Measurements from ENCODE around the gene GLYR1.

DNA sequence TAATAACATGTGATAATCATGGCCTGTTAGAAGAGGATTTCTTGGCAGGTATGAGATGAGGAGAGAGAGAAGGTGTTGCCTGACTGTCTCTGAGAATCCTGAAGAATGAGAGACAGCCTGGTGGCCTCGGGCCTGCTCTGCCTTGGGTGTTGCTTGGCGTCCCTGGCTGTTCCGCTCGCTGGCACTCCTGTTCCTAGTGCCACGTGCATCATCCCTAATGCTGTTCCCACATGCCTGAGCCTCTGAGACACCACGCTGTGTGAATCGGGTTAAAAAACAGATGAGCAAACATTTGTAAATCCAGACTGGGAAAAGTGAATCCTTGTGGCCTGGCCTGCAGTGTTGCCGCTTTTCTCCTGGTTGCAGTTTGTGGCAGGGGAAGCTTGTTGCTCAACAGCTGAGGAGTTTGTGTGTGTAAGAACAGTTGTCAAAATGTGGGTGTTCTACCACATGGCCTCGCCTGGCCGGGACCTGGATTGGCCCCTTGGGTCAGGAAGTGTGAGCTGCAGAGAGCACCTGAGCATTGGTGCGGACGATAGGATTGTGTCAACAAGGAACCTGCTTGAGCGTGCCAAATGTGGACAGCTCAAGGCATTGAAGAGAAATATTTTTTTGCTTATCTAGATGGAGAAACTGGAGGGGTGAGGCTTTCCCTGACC, 22.2 kb upstream of the GLYR1 start:
- TF ChIP-seq, protein P1, sequence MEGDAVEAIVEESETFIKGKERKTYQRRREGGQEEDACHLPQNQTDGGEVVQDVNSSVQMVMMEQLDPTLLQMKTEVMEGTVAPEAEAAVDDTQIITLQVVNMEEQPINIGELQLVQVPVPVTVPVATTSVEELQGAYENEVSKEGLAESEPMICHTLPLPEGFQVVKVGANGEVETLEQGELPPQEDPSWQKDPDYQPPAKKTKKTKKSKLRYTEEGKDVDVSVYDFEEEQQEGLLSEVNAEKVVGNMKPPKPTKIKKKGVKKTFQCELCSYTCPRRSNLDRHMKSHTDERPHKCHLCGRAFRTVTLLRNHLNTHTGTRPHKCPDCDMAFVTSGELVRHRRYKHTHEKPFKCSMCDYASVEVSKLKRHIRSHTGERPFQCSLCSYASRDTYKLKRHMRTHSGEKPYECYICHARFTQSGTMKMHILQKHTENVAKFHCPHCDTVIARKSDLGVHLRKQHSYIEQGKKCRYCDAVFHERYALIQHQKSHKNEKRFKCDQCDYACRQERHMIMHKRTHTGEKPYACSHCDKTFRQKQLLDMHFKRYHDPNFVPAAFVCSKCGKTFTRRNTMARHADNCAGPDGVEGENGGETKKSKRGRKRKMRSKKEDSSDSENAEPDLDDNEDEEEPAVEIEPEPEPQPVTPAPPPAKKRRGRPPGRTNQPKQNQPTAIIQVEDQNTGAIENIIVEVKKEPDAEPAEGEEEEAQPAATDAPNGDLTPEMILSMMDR (conservative IDR thresholded peaks at IDR 0.05; ENCODE audit: low read depth in 2 of 2), result no peak
- no peak for TF ChIP-seq NANOG (IDR thresholded peaks at IDR 0.05; ENCODE audit: borderline replicate concordance)

Data from GM23338 (cell line).